ENCODE results near the gene SLC19A1.
"Not testable (repeated sequence)": the region's sequence is repeated elsewhere in the genome, so short reads cannot be mapped to it uniquely, and the experiment has no call there.

Gene SLC19A1

GRCh38 chr21:45576838-45577737, 34.8 kb upstream of the SLC19A1 start:
- no peak for DNase-seq

GRCh38 chr21:45575993-45576837, 34.0 kb upstream of the SLC19A1 start:
- no peak for DNase-seq

DNA sequence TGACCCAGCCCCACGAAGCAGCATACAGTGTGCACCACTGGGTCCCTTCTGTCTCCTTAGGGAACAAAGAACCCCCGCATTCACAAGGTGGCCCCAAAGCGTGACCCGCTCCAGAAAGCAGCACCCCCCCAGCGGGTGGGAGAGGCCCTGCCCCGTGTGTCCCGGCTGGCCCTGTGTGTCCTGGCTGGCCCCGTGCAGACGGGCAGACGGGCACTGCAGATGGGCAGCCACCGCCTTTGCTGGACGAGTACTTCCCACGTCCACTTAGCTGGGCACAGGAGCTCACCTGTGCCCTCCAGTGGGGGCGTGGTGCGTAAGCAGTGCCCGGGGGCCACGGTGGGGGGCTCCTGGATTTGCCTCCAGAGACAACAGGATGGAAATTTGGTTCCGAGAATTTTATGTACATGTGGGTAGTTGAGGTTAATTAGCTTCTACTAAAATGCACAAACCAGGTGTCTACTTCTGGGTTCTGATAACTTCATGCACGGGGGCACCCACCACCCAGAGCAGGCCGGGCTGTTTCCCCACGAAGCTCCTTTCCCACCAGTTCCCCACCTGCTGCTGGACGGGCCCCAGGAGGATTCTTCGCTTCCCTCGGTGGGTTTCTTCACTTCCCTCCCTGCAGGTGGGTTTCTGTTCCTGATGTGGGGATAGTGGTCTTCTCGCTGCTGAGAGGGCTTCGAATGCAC, 33.2 kb upstream of the SLC19A1 start:
- DNase-seq, result no peak

DNA sequence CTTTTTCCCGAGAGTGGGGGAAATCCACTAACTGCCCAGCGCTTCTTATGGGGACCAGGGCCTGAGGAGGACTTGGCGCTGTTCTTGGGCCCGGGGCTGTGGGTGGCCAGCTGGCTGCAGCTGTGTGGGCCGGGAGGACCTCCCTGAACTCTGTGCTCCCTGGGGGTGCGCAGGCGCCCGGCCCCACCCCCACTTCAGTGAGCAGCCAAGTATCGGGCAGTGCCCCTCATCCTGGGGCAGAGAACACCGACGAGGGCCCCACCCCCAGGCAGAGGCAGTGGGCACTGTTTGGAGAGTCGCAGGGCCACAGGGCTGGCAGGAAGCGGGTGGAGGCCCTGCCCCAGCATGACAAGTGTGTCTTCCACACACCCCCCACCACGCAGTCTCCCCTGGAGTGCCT, 32.5 kb upstream of the SLC19A1 start:
- DNase-seq, result no peak

GRCh38 chr21:45574081-45574501, 31.9 kb upstream of the SLC19A1 start:
- no peak for DNase-seq

DNA sequence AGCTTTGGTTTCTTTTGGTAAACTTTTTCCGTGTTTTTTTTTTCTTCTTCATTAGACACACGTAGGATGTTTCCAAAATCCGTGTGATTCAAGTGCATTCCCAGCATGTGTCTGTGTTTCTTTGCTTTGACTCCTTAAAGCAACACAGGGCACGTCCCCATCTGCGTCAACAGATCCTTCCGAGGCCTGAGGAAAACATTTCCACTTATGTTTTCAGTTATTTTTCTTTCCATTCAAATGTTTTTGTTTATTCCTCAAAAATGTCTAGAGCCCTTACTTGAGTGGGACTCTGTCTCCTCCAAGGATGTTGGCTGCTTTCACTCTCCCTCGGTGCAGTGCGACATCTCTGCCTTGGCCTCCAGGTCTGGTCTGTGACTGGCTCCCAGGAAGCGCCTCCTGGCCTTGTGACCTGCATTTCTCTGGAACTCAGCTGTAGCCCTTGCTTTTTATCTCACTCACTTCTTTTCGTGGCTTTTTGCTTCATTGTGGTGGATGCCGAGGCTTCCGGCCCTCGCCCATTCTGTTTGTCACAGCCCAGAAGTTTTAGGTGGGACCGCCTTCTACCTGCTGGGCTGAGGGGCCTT, 31.3 kb upstream of the SLC19A1 start:
- no peak for DNase-seq

GRCh38 chr21:45572783-45573451, 30.7 kb upstream of the SLC19A1 start:
- no peak for DNase-seq

- DNase-seq, result no peak
Measured at GRCh38 chr21:45572231-45572630, 30.0 kb upstream of the SLC19A1 start.

DNA sequence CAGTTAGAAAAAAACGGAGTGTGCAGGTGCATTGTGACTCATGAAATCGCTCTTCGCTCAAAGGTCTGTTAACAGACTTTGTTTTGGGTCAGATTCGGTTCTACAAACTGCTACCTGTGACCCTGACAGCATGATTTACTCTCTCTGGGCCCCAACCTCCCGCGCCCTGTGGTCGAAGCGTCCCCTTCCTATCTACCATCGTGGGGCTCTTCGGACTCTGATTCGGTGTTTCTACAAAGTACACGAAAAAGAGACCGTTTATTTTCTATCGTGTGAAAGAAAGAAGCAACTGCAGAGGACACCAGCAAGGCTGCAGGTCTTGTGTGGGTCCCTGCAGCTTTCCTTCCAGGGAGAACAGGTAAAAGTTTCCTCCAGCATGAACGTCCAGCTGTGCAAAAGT, 29.4 kb upstream of the SLC19A1 start:
- DNase-seq, result no peak

GRCh38 chr21:45570826-45571601, 28.8 kb upstream of the SLC19A1 start:
- no peak for DNase-seq

- DNase-seq, result no peak
Measured at GRCh38 chr21:45570071-45570470, 27.8 kb upstream of the SLC19A1 start.

- no peak for DNase-seq
Measured at GRCh38 chr21:45568383-45568782, 26.1 kb upstream of the SLC19A1 start.

DNA sequence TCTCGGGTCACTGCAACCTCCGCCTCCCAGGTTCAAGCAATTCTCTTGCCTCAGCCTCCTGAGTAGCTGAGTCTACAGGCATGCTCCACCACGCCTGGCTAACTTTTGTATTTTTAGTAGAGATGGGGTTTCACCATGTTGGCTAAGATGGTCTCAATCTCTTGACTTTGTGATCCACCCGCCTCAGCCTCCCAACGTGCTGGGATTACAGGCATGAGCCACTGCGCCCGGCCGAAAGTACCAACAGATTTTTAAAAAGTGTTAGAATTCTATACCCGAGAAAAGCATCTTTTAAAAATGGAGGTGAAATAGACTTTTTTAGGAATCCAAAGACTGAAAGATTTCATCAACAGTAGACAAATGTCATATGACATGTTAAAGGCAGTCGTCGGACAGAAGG, 21.9 kb upstream of the SLC19A1 start:
- not testable (repeated sequence) for DNase-seq

DNA sequence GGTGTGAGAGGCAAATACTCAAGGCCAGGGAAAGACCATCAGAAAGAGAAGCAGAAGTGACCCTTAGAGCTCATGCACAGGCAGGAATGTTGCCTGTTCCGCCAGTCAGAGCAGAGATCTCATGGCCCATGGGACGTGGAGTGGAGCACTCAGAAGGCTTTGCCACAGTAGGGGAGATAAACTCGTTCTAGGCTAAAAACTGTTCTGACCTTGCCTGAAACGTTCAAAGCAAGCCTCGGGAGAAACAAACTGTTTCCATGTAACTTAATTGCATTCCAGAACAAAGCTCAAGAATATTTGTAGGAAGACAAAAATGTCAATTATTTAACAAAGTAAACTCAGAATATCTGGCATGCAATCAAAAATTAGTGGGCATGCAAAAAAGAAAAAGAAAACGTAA, 20.7 kb upstream of the SLC19A1 start:
- DNase-seq, result no peak

GRCh38 chr21:45562402-45562801, 20.2 kb upstream of the SLC19A1 start:
- no peak for DNase-seq

GRCh38 chr21:45561241-45561640, 19.0 kb upstream of the SLC19A1 start:
- not testable (repeated sequence) for DNase-seq

DNA sequence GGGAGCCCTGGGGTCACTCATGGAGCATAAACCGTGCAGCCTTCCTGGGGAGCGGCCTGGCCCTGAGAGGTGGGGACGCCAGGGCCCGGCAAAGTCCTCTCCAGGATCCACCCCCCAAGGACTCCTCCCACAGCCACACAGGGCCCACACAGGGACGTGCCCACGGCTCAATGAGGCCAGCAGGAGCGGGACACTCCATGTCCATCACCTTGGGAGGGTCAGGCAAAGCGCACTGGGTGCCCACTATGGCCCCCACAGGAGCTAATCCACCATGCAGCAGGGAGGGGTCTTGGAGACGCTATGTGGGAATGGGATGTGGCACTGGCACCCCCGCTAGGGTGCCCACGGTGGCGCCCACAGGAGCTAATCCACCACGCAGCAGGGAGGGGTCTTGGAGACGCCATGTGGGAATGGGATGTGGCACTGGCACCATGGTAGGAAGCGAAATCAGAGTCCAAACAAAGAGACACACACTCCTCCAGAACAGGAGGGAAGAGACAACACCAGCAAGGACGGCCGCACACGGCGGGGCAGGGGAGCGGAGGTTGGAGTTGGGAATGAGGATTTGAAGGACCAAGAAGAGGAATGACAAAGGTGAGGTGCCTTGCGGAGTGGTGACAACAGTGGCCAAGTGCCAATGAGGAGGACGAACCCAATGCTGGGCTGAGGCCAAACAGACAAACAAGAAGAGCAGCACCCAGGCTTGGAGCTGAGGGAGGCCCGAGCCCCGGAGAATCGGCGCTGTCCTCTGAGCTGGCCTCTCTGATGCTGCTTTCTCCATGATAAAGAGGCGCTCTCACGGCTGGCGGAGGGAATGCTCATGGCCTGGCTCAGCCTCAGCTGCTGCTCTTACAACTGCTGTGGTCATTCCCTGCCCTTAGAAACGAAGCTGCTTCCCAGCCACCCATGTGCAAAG, 18.1 kb upstream of the SLC19A1 start:
- no peak for DNase-seq

GRCh38 chr21:45559216-45560105, 17.2 kb upstream of the SLC19A1 start:
- DNase-seq, result no peak

- no peak for DNase-seq
Measured at GRCh38 chr21:45558044-45558721, 15.9 kb upstream of the SLC19A1 start.

Data from NCI-H2227 treated with DMSO at 0.1 percent for 48 hours (cell line).